DMS114 treated with DMSO at 0.1 percent for 48 hours (cell line): Measurements from ENCODE around the gene AATK.

Source experiments
- DNase-seq: peaks from one replicate; lab custom pipeline; 2025; ENCODE audit not compliant: unreplicated experiment; lab: John Stamatoyannopoulos, UW

AATK gene

GRCh38 chr17:81128774-81129173 is 37.2 kb downstream of the AATK start:
- no peak for DNase-seq

DNA sequence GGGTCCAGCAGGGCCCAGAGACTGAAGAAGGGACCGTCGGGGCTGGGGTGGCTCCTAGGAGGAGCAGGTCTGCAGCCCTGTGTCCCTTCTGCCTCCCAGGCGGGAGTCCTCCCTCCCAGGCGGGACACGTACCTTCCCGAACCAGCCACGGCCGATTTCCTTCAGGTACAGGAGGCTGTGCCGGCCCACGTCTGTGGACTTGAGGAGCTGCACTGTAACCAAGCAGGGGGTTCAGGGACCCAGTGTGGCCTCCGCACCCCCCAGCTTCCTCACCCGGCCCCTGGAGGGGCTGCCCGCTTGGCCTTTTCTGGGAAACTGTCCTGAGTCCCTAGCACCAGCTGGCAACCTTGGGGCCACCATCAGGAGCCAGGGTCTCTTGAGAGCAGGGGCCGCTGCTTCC is 37.7 kb downstream of the AATK start:
- no peak for DNase-seq

- no peak for DNase-seq
Measured at GRCh38 chr17:81127526-81128177, 38.4 kb downstream of the AATK start.

- no peak for DNase-seq
Measured at GRCh38 chr17:81127133-81127455, 38.9 kb downstream of the AATK start.

DNA sequence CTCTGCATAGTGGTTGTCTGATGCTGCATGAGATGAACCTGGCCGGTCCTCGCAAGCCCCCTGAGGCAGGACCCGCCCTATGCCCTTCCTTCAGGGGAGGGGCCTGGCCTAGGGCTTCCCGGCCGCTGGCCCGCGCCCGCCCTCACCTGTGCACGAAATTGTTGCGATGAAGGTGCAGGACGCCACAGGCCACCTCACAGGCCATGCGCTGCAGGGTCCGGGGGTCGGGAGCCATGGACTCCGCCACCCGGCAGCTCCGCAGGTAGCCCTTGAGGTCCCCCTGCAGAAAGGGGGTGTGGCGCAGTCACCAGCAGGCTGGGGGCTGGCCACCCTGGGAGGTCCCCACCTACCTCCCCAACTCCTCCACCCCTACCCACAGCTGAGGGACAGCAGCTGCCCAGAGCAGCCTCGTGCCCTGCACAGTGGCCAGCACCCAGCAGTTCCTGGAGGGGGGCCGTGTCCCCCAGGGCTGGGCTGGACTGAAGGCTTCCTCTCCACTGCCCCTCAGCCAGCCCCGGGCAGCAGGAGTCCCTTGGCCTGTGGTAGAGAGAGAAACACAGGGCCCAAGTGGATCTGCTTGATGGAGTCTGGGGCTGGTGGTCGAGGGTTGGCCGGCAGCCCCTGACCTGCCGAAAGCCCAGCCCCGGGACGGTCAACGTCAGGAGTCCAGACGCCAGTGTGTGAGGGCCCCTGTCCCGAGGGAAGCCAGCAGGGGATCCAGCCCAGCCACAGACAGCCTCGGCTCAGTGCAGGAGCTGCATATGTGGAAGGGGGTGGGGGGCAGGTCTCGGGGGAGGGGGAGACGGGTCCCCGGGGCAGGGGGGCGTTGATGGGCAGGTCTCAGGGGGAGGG is 39.5 kb downstream of the AATK start:
- no peak for DNase-seq

DNA sequence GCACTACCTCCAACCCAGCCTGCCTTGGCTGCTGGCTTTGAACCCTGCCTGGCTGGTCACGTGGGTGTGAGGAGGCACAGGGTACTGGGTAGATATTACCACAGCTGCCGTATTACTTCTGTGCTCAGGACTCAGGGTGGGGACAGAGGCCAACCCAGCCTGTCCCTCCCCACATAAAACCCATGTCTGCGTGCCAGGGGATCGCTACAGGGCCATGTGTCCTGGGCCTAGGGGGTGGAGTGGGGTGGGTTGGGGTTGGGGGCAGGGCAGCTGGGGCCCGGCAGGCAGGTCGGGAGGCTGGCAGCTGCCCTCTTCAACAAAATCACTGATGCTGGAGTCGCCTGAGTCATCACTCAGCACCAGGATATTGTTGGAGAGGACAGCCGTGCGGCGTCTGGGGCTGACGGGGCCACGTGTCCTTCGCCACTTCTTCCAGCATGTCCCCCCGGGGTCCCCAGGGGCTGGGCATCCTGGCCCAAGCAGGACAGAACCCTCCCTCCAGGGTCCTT is 40.4 kb downstream of the AATK start:
- no peak for DNase-seq

DNA sequence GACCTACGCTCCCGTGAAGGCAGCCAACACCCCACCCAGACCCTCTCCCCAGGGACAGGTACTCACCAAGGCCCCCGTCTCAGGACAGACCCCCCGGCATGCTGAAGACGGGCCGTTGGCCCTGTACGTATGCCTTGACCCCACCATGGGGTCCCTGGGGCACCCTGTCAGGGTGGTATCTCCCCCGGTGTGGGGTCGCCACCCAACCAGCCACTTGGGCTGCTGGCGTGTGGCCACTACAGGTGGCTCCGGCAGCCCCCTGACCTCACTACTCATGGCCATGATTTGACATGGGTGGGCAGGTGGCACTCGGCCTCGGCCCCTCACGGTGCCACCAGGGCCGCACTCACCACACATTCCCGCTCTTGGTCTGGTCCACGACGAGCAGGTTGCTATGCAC is 41.6 kb downstream of the AATK start:
- no peak for DNase-seq

DNA sequence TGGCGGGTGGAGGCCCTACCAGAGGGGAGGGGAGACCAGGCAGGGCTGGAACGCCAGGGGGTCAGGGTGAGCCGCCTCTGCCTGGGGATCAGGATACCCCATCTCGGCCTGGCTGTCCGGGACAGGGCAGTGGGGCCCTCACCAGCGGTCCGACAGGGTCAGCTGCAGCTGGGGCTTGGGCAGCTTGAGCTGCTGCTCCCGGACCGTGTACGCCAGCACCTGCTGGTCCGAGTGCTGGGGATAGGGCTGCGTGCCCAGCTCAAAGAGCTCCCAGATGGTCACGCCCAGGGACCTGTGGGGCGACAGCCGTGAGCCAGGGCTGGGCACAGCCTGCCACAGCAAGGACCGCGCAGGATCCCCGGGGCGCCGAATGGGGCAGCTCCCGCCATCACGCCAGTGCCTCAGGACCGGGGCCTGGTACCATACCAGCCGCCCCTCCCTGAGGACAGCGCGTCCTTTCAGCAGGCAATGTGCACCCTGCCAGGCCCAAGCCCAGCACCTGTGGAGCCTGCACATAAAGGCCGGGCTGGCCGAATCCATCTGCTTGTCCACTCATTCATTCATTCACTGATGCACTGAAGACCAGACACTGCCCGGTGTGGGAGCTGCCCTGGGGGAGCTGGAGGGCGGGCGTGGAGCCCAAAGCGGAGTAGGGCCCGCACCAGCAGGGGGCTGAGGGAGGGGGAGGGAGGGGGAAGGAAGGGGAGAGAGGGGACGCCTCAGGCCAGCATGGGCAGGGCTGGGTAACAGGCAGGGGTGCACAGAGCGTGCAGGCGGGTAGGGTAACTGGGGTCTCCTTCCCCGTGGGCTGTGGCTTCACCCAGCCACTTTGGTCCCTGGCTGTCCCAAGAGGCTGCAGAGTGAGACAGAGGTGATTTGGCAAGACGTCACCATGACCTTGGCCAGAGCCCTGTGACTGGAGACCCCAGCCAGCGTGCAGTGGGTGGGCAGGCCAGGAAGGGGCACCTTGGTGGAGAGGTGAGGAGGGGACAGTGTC is 42.7 kb downstream of the AATK start:
- DNase-seq: no peak

GRCh38 chr17:81121841-81122733 is 43.9 kb downstream of the AATK start:
- no peak for DNase-seq

DNA sequence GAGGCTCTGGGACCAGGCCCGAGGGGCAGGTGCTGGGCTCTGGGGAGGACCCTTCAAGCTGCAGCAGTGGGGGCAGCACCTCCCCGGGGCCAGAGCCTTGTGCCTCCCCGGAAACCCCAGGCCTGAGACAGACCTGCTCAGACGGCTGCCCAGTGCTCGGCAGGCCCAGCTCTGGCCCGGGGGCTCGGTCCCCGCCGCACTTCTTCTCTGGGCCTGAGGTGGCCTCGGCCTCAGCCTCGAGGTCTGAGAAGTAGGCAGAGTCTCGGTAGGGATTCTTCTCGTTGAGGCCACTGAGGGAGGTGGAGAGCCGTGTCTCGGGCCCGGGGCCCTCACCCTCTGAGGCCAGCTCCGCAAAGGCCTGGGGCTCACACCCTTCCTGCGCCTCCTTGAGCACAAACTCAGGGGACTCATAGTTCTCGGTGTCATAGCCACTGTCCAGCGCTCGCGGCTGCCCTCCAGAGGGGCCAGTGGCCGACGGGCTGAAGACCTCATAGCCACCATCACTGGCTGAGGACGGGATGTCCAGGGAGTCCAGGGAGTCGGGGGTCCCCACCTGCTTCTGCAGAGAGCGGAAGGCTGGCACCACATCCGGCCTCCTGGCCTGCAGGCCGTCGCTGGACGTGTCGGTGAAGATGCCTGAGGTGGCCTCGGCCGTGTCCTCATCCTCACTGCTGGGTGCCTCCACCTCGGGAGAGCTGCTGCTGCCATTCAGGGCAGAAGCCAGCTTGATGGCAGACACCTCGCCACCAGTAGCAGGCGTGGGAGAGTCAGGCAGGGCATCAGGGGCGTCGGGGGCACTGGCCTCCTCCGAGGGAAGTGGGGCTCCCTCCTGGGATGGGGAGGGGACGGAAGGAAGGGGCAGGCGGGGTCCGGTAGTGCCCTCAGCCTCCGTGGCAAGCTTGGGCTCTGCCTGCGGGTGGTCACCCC is 45.1 kb downstream of the AATK start:
- DNase-seq: no peak

- no peak for DNase-seq
Measured at GRCh38 chr17:81120149-81120484, 45.9 kb downstream of the AATK start.

- no peak for DNase-seq
Measured at GRCh38 chr17:81119223-81120148, 46.5 kb downstream of the AATK start.

DNA sequence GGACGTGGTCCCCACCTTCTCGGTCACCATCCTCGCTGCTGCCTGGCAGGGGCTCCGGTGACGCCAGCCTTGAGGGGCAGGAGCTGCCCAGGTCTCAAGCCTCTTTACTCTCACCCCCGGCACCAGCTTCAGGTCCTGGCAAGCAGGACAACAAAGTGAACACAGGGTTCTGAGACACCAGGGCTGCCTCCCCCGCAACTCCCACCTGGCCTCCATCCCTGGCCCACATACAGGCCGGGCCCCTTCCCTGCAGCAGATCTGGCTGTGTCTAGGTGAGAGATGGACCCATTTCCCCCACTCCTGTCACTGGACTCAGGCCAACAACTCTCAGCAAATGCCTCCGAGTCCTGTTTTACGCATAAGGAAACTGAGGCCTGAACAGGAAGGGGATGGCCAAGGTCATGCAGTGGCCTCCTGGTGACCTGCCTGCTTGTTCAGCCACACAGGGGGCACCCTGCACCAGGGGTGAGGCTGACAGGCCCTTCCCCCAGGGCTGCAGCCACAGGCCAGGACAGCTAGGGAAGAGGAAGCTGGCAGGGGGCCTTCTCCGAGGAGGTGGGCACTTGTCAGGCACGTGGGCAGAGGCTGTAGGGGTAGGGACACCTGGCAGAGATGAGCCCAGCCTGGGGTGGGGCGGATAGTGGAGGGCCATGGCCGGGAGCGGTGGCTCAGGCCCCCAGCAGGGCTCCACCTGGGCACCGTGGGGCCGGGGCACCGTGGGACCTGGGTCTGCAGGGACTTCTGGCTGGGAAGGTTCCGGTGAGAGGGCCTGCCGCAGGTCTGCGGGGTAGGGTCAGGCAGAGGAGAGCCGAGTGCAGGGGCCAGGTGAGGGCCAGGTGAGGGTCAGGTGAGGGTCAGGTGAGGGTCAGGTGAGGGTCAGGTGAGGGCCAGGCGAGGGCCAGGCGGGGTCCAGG is 47.5 kb downstream of the AATK start:
- DNase-seq: no peak

GRCh38 chr17:81117672-81118198 is 48.3 kb downstream of the AATK start:
- DNase-seq: no peak

- no peak for DNase-seq
Measured at GRCh38 chr17:81116704-81117103, 49.3 kb downstream of the AATK start.

- DNase-seq: no peak
Measured at GRCh38 chr17:81115749-81116464, 50.1 kb downstream of the AATK start.
